ENCODE data around the gene HDAC4. TPM values are rescaled to one million over a fixed set of nuclear protein-coding genes. Genes with fewer than 3 reads are reported as not detected.

The HDAC4 gene
- total RNA-seq, 2 donors from 2014 or later = 9.3 to 139 TPM

DNA sequence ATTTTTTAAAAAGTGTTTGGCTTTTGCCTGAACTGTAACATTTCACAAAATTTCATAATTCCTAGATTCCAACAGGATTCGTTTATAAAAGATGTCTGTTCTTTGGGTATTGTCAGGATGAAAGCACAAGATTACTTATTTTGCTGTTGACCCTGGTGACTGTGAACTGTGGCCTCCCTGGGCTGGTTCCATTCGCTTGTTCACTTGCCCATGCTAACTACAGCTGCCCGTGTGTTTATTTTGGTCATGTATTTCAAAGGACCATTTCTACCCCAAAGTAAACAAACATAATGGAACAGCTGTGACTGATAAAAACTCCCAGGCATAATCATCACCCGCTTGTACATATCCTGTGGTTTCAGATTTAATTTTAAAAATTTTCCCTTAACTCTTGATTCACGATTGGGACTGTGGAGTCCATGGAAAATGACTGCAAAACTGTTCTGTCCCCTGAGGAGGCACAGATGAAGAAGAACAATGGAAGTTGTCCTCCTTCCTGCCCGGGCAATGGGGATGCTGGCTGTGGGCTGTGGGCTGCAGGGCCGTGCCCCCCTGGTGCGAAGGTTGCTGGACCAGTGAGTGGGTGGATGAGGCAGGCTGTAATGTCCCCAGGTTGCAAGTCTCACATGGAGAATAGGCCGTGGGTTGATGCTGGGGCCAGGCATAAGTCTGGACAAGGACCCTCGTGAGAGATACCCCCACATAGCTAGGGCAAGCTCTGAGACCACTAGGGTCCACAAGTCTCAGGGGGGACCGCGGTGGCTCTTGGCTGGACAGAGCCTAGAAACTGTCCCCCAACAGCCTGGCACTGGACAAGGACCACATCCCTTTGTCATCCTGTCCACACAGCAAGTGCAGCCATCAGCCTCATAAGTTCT, 28.9 kb upstream of the HDAC4 start:
- Histone ChIP-seq H3K4me1 (no peaks in the 10 kb centered on the region), H3K4me3 (no peak overlapping the region), H3K9me3 (no peaks in the 10 kb centered on the region), H3K27me3 (no peaks in the 10 kb centered on the region), H3K36me3 (replicated peaks in 1 of 2; ENCODE audit: insufficient read depth in 1 of 2, low read depth in 2 of 2) (no peaks in the 10 kb centered on the region), H3K27ac (no peak overlapping the region)
- intact Hi-C loops (cut with DNase I) = no loop called here
- ATAC-seq (no peak), DNase-seq (no peak)
- TF ChIP-seq POLR2A (IDR thresholded peaks at IDR 0.05) (no peak), CTCF (IDR thresholded peaks at IDR 0.05) (no peak)
- 46 to 59% methylated on average over 8 to 12 of the region's 12 CpGs for WGBS, 2 donors

GRCh38 chr2:239425631-239426030, 24.8 kb upstream of the HDAC4 start:
- no peak overlapping the region for H3K27ac ChIP-seq
- no peaks in the 10 kb centered on the region for H3K27me3 ChIP-seq
- ATAC-seq = no peak
- intact Hi-C loops (cut with DNase I) = no loop called here
- H3K4me3 ChIP-seq = no peak overlapping the region
- no peak for DNase-seq
- H3K36me3 ChIP-seq (replicated peaks in 1 of 2; ENCODE audit: insufficient read depth in 1 of 2, low read depth in 2 of 2) = no peaks in the 10 kb centered on the region
- WGBS, 2 donors = 74 to 82% methylated on average over 3 to 10 of the region's 10 CpGs
- no peaks in the 10 kb centered on the region for H3K4me1 ChIP-seq
- TF ChIP-seq CTCF (IDR thresholded peaks at IDR 0.05) = no peak
- no peak for TF ChIP-seq POLR2A (IDR thresholded peaks at IDR 0.05)
- no peaks in the 10 kb centered on the region for H3K9me3 ChIP-seq

DNA sequence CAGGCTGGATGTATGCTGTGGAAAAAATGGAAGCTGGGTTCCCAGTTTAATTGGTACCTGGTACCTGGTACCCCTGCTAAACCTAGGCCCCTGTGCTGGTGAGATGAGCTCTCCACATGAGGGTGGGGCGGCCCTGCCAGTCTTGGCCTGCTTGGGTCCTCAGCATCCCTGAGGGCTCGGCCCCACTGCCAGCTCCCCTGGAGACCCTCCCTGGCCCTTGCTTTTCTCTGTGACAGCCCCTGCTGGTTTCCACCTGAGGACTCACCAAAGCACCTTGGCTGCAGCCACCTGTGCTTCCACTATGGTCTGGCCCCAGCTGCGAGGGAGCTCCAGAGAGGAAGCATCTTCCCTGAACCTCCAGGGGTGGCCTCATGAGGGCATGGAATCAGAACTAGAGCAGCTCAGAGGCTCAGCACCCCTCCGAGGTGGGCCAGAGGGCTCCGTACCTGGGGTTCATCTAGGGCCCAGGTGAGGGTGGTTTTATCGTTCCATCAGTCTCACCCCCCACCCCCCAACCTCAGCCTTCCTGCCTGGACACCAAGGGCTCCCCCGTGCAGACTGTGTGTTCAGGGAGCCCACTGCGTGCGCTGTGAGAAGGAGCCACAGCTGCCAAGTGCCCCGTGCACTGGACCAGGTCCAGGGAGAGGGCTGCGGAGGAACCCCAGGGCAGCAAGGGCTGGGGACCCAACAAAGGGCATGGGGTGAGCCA, 23.7 kb upstream of the HDAC4 start:
- Histone ChIP-seq H3K4me1 (no peaks in the 10 kb centered on the region), H3K27me3 (no peaks in the 10 kb centered on the region), H3K27ac (no peak overlapping the region), H3K36me3 (replicated peaks in 1 of 2; ENCODE audit: insufficient read depth in 1 of 2, low read depth in 2 of 2) (no peaks in the 10 kb centered on the region), H3K4me3 (no peak overlapping the region), H3K9me3 (no peaks in the 10 kb centered on the region)
- WGBS, 2 donors = 80% methylated on average over 4 to 11 of the region's 11 CpGs
- TF ChIP-seq CTCF (IDR thresholded peaks at IDR 0.05) (no peak), POLR2A (IDR thresholded peaks at IDR 0.05) (no peak)
- no peak for ATAC-seq
- DNase-seq = no peak
- intact Hi-C loops (cut with DNase I) = no loop called here

DNA sequence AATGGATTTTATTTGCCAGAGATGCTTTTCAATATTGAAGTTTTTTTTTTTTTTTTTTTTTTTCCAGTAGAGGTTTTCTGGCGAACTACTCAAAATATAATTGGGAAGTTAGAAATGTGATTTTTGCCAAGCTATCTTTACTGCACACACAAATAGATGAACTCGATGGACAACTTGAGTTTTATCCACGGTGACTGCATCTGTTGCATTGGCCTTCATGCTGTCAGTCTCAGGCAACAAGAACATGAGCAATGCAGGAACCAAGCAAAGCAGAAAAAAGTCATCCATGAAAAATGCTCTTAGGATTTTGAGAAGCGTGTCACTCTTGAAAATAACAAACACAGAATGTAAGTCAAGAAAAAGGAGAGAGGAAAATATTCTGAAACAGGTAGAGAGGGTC, 22.7 kb upstream of the HDAC4 start:
- TF ChIP-seq CTCF (IDR thresholded peaks at IDR 0.05) (no peak), POLR2A (IDR thresholded peaks at IDR 0.05) (no peak)
- Histone ChIP-seq H3K9me3 (no peaks in the 10 kb centered on the region), H3K36me3 (replicated peaks in 1 of 2; ENCODE audit: insufficient read depth in 1 of 2, low read depth in 2 of 2) (no peaks in the 10 kb centered on the region), H3K4me3 (no peak overlapping the region), H3K4me1 (no peaks in the 10 kb centered on the region), H3K27me3 (no peaks in the 10 kb centered on the region), H3K27ac (no peak overlapping the region)
- DNase-seq (no peak), ATAC-seq (no peak)
- 77% methylated on average over 4 of the region's 4 CpGs for whole genome bisulfite sequencing, 2 donors
- intact Hi-C loops (cut with DNase I) = no loop called here
